Choroid plexus epithelial cell (primary cell): ENCODE measurements around the gene IGF2BP2.
A peak's percentile ranks its signal among the peaks of the same experiment; 100 is the strongest.
"Not testable (repeated sequence)": the region's sequence is repeated elsewhere in the genome, so short reads cannot be mapped to it uniquely, and the experiment has no call there.

Experiments
- DNase-seq: peaks from one replicate; pipeline ENCODE4 v3.0.0-alpha.2; 2010; ENCODE audit warnings: low read depth
- H3K4me3 ChIP-seq: 2 replicates; pipeline ENCODE4 v1.5.1; 2011; ENCODE audit warnings: low read depth, mild to moderate bottlenecking, control low read depth, low read length, moderate library complexity
- TF ChIP-seq, protein P1 (sequence below): conservative IDR thresholded peaks from 2 replicates; pipeline ENCODE4 v1.5.1; 2011; ENCODE audit warnings: low read depth, mild to moderate bottlenecking, control low read depth, inconsistent platforms, low read length, moderate library complexity

Gene IGF2BP2

GRCh38 chr3:185702262-185703225 lies 122.3 kb downstream of the IGF2BP2 start:
- TF ChIP-seq, protein P1, sequence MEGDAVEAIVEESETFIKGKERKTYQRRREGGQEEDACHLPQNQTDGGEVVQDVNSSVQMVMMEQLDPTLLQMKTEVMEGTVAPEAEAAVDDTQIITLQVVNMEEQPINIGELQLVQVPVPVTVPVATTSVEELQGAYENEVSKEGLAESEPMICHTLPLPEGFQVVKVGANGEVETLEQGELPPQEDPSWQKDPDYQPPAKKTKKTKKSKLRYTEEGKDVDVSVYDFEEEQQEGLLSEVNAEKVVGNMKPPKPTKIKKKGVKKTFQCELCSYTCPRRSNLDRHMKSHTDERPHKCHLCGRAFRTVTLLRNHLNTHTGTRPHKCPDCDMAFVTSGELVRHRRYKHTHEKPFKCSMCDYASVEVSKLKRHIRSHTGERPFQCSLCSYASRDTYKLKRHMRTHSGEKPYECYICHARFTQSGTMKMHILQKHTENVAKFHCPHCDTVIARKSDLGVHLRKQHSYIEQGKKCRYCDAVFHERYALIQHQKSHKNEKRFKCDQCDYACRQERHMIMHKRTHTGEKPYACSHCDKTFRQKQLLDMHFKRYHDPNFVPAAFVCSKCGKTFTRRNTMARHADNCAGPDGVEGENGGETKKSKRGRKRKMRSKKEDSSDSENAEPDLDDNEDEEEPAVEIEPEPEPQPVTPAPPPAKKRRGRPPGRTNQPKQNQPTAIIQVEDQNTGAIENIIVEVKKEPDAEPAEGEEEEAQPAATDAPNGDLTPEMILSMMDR: no peak
- H3K4me3 ChIP-seq: no peak overlapping the region
- no peak for DNase-seq

GRCh38 chr3:185701611-185702261 lies 123.1 kb downstream of the IGF2BP2 start:
- DNase-seq: no peak
- no peak overlapping the region for H3K4me3 ChIP-seq
- TF ChIP-seq, protein P1: no peak

DNA sequence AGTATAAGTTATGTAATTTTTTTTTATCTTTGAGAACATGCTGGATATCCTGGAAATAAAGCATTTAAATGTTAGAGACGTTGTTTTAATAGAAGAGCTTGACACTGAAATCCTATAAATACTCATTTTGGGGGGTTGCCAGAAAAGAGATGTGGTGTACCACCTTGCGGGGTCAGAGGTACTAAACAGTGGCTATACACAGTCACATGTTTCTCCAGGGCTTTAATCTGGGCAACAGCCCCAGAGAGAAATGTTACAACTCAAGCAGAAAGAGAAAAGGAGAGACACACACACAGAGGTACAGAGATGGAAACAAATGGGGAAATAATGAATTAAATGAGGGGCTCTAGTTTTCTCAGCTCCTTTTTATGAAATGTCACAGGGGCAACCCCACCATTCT lies 124.9 kb downstream of the IGF2BP2 start:
- DNase-seq: peak; percentile 24
- H3K4me3 ChIP-seq: no peak overlapping the region
- TF ChIP-seq, protein P1: no peak

DNA sequence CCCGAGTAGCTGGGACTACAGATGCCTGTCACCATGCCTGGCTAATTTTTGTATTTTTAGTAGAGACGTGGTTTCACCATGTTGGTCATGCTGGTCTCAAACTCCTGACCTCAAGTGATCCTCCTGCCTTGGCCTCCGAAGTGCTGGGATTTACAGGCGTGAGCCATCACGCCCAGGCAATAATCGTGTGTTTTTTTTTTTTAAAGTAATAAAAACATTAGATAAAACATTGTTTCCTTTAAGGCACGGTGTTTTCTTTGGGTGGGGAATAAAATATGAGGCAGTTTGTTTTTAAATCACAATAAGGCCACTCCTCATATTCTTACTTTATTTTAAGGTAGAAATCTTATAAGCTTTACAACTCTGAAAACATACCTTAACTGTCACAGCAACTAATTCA lies 127.6 kb downstream of the IGF2BP2 start:
- DNase-seq, H3K4me3 ChIP-seq: not testable (repeated sequence)

- TF ChIP-seq, protein P1: no peak
- no peak for DNase-seq
- no peak overlapping the region for H3K4me3 ChIP-seq
Measured at GRCh38 chr3:185696039-185696438, 128.8 kb downstream of the IGF2BP2 start.

DNA sequence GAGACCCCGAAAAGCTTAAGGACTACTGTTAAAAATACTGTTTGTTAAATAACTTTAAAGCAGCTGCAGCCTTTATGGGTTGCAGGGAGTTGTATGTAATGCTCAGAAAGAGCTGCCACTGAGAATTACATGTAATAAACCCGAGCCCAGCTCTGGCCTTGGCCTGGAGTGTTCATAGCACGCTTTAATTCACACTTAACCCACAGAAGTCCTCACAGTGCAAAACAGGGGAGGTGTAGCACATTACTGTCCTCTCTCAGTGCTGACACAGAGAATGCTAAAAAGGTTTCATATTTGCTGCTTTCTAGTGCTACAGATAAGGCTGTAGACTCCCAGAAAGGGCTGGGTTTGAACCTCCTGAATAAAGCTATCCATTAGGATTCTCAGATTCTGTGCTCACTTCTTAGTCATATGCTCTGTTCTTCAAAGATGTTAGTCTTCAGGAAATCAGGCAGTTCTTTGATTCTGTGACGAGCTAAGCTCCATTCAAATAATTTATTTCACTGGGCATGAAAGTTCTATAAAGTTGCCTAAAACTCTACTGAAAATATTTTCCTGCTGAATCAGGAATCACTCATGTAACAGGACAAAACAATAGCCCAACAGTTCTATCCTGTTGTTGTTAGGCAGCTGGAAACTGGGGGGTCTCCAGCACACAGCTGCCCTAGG lies 130.7 kb downstream of the IGF2BP2 start:
- TF ChIP-seq, protein P1: no peak
- peak; percentile 31 for DNase-seq
- H3K4me3 ChIP-seq: no peak overlapping the region

DNA sequence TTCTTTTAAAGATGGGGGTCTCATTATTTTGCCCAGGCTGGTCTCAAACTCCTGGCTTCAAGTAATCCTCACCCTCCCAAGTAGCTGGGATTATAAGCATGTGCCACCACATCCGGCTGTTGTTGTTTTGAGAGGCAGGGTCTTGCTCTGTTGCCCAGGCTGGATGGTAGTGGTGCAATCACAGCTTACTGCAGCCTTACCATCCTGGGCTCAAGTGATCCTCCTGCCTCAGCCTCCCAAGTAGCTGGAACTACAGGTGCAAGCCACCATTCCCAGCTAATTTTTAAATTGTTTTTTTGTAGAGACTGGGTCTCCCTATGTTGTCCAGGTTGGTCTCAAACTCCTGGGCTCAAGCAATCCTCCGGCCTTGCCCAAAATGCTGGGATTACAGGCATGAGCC lies 133.2 kb downstream of the IGF2BP2 start:
- H3K4me3 ChIP-seq: no peak overlapping the region
- no peak for DNase-seq
- TF ChIP-seq, protein P1: no peak
